Right lobe of liver (tissue), 4 donors: ENCODE results near the gene PRKAB1.

ENCODE experiments used
- CTCF ChIP-seq, 4 donors: fragments of 200-600 bp in 3 of 4; fragments of 450-650 bp in 1 of 4; IDR thresholded peaks; one replicate each; pipeline versions ENCODE4 v1.5.1 to v1.8.0; 2016 to 2022; ENCODE audit warnings: antibody characterized with exemption in 4 of 4, mild to moderate bottlenecking in 2 of 4
- POLR2A ChIP-seq: fragments of 450-650 bp; IDR thresholded peaks from one replicate; pipeline ENCODE4 v1.6.1; 2017; ENCODE audit warnings: antibody characterized with exemption, mild to moderate bottlenecking
- donor health status: DM: no; HTN: no; CAD: no.
- donor health status: DM: no; HTN: no; CAD: no.
- donor health status: DM: no; HTN: yes; CAD: no.

DNA sequence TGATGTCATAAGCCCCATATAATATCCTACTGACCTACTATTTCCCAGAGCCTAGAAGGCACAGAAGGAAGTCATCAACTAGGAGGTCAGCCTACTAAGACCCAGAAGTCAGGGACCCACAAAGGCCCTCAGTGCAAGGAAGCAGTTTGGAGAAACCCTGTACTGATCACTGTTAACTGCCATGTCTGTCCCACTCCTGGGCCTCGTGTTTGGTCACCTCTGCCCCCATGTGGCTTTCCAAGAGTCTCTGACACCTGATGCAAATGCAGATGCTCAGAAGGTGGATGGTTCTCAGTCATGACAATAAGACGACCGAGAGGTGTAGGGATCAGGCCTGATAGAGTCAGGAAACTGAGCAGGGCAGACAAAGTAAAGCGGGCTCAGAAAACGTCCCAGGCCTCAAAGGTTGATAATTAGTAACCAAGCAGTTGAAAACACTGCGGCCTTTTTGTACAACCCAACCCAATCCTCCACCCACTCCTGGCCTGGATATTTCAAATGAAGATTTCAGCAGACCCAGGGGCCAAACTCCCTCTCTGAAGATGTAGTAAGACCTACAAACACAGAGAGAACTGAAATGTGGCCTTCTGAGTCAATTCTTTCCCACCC is 23.4 kb downstream of the PRKAB1 start:
- TF ChIP-seq CTCF (IDR thresholded peaks at IDR 0.05) (no peak), POLR2A (no peak)
